MM.1S (cell line): ENCODE data around the gene SDCCAG8.

Experiments
- CTCF ChIP-seq: fragments of 300-600 bp; sonication (generic); IDR thresholded peaks from 2 replicates; pipeline ENCODE4 v1.5.1; 2016; ENCODE audit warnings: antibody characterized with exemption, low read length, mixed read lengths
- EZH2 ChIP-seq: fragments of 300-600 bp; sonication (generic); optimal IDR thresholded peaks from 2 replicates; pipeline ENCODE3; 2017; ENCODE audit warnings: low read depth, mild to moderate bottlenecking, antibody characterized with exemption, low read length, mixed read lengths
- EZH2phosphoT487 ChIP-seq: fragments of 300-600 bp; sonication (generic); IDR thresholded peaks from 2 replicates; pipeline ENCODE4 v1.6.1; 2018; ENCODE audit warnings: antibody characterized with exemption, low read length

DNA sequence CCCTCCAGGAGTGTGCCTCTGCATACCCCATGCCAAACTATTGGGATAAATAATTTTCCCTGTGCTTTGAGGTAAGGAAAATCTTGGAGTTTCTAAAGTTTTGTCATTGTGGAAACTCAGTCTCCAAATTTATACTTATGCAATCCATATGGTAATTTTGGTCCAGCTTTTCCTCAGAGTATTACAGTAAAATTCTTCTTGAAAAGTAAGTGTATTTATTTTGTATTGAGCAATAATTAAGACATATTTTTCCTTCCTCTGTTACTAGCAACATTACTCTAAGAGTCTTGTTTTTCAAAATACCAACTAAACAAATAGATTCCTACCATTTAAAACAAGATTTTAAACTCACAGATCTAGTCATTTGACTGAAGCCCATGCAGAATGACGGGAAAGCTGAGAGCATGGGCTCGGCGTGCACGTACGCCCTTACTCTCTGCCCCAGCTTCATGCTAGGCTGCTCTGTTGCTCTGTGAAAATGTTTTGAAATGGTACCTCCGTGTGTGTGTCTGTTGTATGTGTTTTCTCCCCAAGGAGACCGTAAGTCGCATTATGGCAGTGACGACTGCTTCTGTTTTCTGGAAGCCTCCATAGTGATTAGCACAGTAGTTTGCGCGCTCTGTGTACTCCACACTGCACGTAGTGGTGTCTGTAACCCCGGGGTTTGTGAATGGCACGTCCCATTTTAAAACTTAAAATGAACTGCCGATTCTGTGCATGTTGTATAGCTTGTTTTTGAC, 165.3 kb downstream of the SDCCAG8 start:
- no peak for TF ChIP-seq CTCF
- no peak for TF ChIP-seq EZH2
- no peak for TF ChIP-seq EZH2phosphoT487
